Liver (tissue), 9 donors: ENCODE measurements around the gene SYNJ2. TPM values are rescaled to one million over a fixed set of nuclear protein-coding genes. Genes with fewer than 3 reads are reported as not detected.

Experiments used
- DNase-seq: peaks from one replicate; pipeline ENCODE4 v3.0.0-alpha.2; 2017; ENCODE audit warnings: low spot score
- H3K27ac ChIP-seq, 2 donors: one replicate each; pipeline ENCODE4 v1.7.0; 2013; ENCODE audit warnings: inconsistent platforms in 2 of 2, low read length in 2 of 2, control low read depth in 1 of 2, low read depth in 1 of 2, mild to moderate bottlenecking in 1 of 2
- H3K27me3 ChIP-seq, 4 donors: one replicate each; pipeline versions ENCODE4 v1.6.1 to v1.7.0; 2013; ENCODE audit warnings: low read length in 3 of 4, inconsistent platforms in 1 of 4, mild to moderate bottlenecking in 1 of 4, moderate library complexity in 1 of 4; ENCODE audit not compliant: control insufficient read depth in 4 of 4, insufficient read depth in 4 of 4
- H3K36me3 ChIP-seq, 4 donors: one replicate each; pipeline versions ENCODE4 v1.6.1 to v1.7.0; 2013; ENCODE audit warnings: low read length in 3 of 4, mild to moderate bottlenecking in 3 of 4, low read depth in 1 of 4, moderate library complexity in 1 of 4; ENCODE audit not compliant: control insufficient read depth in 4 of 4, insufficient read depth in 3 of 4
- H3K4me1 ChIP-seq, 4 donors: one replicate each; pipeline versions ENCODE4 v1.6.1 to v1.7.0; 2013; ENCODE audit warnings: low read length in 3 of 4, mild to moderate bottlenecking in 3 of 4, moderate library complexity in 1 of 4; ENCODE audit not compliant: control insufficient read depth in 4 of 4, insufficient read depth in 4 of 4
- H3K4me3 ChIP-seq, 3 donors: one replicate each; pipeline versions ENCODE4 v1.6.1 to v1.7.0; 2013; ENCODE audit warnings: low read length in 3 of 3, control low read depth in 1 of 3, low read depth in 1 of 3, mild to moderate bottlenecking in 1 of 3
- H3K9ac ChIP-seq, 2 donors: one replicate each; pipeline ENCODE4 v1.7.0; 2013; ENCODE audit warnings: low read length in 2 of 2, mild to moderate bottlenecking in 2 of 2, moderate library complexity in 2 of 2, control low read depth in 1 of 2, low read depth in 1 of 2
- H3K9me3 ChIP-seq, 4 donors: one replicate each; pipeline versions ENCODE4 v1.6.1 to v1.7.0; 2013; ENCODE audit warnings: low read length in 3 of 4; ENCODE audit not compliant: control insufficient read depth in 4 of 4
- ATF3 ChIP-seq: IDR thresholded peaks from 2 replicates; pipeline ENCODE4 v1.6.1; 2016; ENCODE audit warnings: antibody characterized with exemption
- EGR1 ChIP-seq, 2 donors: IDR thresholded peaks; 2 replicates each; pipeline ENCODE4 v1.6.1; 2016 to 2018; ENCODE audit warnings: antibody characterized with exemption in 2 of 2, low read depth in 2 of 2
- HNF4A ChIP-seq, 2 donors: conservative IDR thresholded peaks; 2 replicates each; pipeline ENCODE4 v1.6.1; 2016; ENCODE audit warnings: antibody characterized with exemption in 2 of 2, mild to moderate bottlenecking in 2 of 2
- NR2F2 ChIP-seq: IDR thresholded peaks from 2 replicates; pipeline ENCODE4 v1.6.1; 2016; ENCODE audit warnings: antibody characterized with exemption
- REST ChIP-seq: IDR thresholded peaks from 2 replicates; pipeline ENCODE4 v1.6.1; 2016; ENCODE audit warnings: antibody characterized with exemption, mild to moderate bottlenecking
- SP1 ChIP-seq: IDR thresholded peaks from 2 replicates; pipeline ENCODE4 v1.6.1; 2018; ENCODE audit warnings: antibody characterized with exemption, mild to moderate bottlenecking
- ZBTB33 ChIP-seq: IDR thresholded peaks from 2 replicates; pipeline ENCODE4 v1.6.1; 2016; ENCODE audit warnings: antibody characterized with exemption
- WGBS: extraction: QIAGEN DNeasy Blood & Tissue Kit; methylation state at CpG from one replicate; pipeline ENCODE4 v1.1.7; 2013; 5-methylcytosine and 5-hydroxymethylcytosine counted together
- polyA plus RNA-seq, 2 donors: library from polyadenylated mRNA; stranded (reverse) in 1 of 2; unstranded in 1 of 2; fragments of 200-250 nt in 1 of 2; fragments of >200 nt in 1 of 2; fragmentation: Nextera tagmentation in 1 of 2; extraction: Ambion mirVana in 1 of 2; gene quantifications; one replicate each; pipeline versions ENCODE4 v1.2.1 to v1.2.3, GENCODE V29; 2013 to 2015
- total RNA-seq, 2 donors: library from RNA; depleted of rRNA; stranded (reverse); fragments of >200 nt; gene quantifications; one replicate each; pipeline ENCODE4 v1.2.3, GENCODE V29; 2014
- donor health status: healthy.
- donor health status: healthy.
- donor health status: healthy.
- donor health status: healthy.
- donor health status: healthy.

Gene SYNJ2
- total and polyA plus RNA-seq, 4 donors = 2.4 to 8.9 (median 3.2) TPM

GRCh38 chr6:158002249-158002950 lies 20.7 kb downstream of the SYNJ2 start:
- WGBS = 90% methylated on average over 6 of the region's 6 CpGs
- H3K36me3 ChIP-seq = no peaks in the 10 kb centered on the region
- H3K27me3 ChIP-seq = no peaks in the 10 kb centered on the region
- no peak for TF ChIP-seq SP1
- TF ChIP-seq EGR1 (IDR thresholded peaks at IDR 0.05; ENCODE audit: low read depth in 2 of 2) = no peak
- TF ChIP-seq REST = no peak
- TF ChIP-seq ATF3 = no peak
- H3K4me3 ChIP-seq = no peak overlapping the region
- H3K9ac ChIP-seq = no peak overlapping the region
- H3K27ac ChIP-seq = peak overlapping the region; percentile 36 to 52
- H3K9me3 ChIP-seq = no peaks in the 10 kb centered on the region
- H3K4me1 ChIP-seq = peaks cover 0 to 14% (median 7%) of the 10 kb centered on the region in 4 donors
- DNase-seq = no peak

GRCh38 chr6:158002951-158003853 lies 21.5 kb downstream of the SYNJ2 start:
- H3K36me3 ChIP-seq = no peaks in the 10 kb centered on the region
- 77% methylated on average over 15 of the region's 15 CpGs for WGBS
- H3K4me1 ChIP-seq = peaks cover 0 to 14% (median 7%) of the 10 kb centered on the region in 4 donors
- TF ChIP-seq NR2F2 (peak; percentile 70), ZBTB33 (no peak), HNF4A (conservative IDR thresholded peaks at IDR 0.05) (no peak)
- no peaks in the 10 kb centered on the region for H3K27me3 ChIP-seq
- H3K27ac ChIP-seq = peak overlapping the region; percentile 36 to 55
- no peaks in the 10 kb centered on the region for H3K9me3 ChIP-seq
- H3K4me3 ChIP-seq = no peak overlapping the region
- no peak for DNase-seq
- no peak overlapping the region for H3K9ac ChIP-seq
